Stimulated activated CD4-positive, alpha-beta T cell treated with anti-CD3 and anti-CD28 coated beads, Interleukin-12 subunit alpha, Interleukin-12 subunit beta, amount 100 ng/mL, for 48 hours (primary cell): Measurements from ENCODE around the gene ARSK.

Source experiments
- DNase-seq, 3 donors: peaks; one replicate each; pipeline ENCODE4 v3.0.0-alpha.2; 2020; ENCODE audit warnings: low read depth in 2 of 3, low spot score in 1 of 3

The ARSK gene

DNA sequence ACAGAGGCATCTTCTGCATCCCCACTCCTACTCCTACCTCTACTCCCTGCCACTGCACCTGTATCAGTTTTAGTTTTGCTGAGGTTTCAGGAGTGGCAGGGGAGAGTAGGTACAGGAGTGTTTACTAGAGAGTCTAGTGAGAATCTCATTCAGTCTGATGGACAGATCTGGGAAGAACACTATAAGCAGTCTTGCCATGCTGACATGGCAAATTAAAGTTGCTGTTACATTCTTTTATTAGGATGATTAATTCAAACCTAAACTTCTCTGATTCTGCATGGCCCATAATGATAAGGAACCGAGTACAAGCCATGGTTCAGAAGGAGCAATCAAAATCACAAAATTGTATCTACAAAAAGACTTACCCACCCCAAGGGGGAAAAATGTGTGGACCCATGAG, 7.4 kb downstream of the ARSK start:
- DNase-seq, result no peak

DNA sequence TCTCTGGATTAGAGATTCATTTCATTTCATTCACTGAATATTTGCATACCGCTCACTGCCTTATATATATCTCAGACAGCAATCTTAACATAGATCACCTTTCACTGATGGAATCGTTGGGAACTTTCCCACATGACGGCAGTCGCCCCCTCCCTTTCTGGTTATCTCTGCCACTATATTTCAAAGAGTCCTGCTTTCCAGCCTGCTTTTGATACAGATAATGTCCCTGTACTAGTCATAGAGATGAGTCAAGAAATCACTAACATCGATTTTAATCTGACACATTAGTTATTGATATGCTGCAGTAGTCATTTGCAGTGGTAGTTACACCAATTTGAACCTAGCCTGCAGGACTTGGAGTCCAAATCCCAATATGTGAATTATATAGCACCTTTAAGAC, 8.5 kb downstream of the ARSK start:
- no peak for DNase-seq

DNA sequence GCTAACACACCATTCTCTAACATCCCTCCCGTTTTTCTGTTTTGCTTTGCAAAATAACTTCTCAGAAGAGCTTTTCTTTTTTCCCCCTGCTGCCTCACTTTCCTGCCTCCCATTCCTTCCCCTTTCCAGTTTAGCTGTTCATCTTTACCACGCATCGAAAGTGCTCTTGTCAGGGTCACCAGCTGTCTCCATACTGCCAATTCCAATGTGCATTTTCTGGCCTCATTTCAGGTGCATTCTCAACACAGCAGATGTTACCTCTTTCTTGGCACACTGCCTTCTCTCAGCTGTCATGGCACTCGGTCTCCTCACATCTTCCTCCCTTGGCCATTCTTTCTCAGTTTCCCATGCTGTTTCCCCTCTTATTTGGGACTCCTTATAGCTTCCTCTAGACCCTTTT, 9.5 kb downstream of the ARSK start:
- no peak for DNase-seq

DNA sequence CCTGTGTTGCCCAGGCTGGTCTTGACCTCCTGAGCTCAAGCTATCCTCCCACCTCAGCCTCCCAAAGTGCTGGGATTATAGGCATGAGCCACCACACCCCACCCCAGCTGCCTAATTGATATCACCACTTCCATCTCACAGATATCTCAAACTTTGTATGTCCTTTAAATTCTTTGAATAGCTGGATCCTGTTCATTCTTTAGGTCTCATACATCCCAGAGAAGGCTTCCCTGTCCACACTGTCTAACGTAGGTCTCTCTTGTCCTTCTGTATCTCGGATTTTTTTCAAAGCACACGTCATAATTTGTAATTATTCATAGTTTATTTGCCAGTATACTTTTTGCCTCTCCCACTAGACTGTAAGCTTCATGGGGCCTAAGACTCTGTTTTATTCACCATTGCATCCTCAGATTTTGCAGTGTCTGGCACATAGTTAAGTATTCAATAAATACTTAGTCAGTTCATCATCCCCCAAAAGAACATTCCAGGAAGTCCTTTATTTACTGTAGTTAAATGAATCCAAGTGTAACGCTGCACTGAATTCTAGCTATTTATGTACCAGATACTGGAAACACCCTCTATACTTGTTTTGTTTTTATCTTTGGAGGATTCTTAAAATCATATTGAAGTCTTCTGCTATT, 10.5 kb downstream of the ARSK start:
- DNase-seq, result no peak

DNA sequence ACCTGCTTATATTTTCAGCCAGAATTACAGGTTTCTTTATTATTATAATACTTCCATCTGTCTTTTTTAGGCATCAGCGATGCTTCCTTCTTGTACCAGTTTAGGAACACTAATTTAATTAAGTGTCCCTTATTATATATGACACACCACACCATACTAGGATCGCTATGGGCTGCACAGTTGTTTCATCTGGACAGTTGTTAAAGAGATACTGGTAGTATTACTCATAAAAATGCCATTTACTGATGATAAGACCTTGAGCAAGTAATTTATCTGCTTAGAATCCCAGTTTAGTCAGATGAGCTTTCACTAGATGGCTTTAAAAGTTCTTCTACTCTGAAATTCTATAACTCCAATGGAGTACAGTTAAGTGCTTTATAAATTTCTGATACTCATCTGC, 17.1 kb downstream of the ARSK start:
- no peak for DNase-seq

DNA sequence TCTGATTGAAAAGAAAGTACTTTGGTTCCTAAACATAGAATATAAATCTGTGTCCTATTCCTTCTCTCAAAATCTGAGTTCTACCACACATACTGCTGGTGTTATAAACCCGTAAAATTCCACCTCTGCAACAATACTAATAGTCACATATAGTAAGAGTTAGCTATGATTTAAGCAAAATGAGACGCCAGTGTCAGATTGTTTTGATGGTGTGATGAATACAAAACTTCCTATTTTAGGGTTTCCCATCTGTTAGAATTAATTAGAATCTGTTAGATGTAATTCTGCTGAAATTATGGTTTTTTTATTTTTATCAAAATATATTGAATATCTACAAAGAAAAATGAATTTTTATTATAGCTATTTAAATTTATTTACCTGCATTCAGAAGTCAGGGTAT, 26.7 kb downstream of the ARSK start:
- DNase-seq, result no peak

DNA sequence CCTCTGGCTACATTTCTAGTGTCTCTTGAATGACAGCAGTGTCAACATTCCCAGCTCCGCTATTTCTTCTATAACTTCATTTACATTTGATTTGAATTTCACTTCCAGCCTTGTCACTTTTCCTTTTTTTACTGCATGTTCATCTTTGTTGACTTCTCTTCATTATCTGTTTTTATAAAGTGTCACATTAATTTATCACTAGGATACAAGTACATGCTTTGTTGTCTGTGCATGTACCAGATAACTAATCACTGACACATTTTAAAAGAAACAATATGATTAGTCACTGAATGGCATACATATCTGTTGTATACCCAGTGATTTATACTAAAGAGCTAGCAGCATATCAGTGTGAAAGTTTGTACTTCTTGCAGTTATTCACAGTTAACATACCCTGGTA, 29.1 kb downstream of the ARSK start:
- no peak for DNase-seq

DNA sequence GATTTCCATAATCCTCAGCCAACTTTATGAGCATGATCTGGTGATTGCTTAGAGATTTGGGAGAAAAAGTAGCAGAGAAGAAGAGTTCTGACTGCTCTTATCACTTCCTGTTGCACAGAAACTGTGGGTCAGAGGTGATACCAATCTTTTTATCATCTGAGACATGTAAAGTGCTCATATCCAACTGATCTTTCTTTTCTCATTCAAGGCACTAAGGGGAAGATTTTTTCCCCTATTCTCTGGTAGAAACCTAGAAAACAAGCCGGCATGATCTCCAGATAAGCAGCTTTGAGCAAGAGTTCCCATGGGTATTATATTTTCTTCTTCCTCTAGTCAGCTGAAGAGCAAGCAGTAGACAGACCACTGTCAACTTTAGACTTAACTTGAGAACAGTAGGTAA, 36.0 kb downstream of the ARSK start:
- DNase-seq, result no peak

DNA sequence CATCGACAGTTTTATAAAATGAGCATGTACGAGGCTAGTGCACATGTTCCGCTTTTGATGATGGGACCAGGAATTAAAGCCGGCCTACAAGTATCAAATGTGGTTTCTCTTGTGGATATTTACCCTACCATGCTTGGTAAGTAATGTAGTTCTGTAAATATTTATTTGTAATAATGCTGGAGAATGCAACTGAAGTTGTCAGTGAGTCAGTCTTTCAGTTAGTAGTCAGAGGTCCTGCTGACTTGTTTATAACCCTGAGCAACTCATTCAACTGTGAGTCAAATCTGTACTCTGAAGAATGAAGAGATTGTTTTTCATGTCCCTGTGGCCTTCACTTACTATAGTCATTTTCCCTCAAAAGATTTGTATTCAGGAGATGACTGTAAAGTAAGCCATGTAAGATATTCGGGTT, 36.6 kb downstream of the ARSK start:
- DNase-seq, result peak in 1 of 3 donors; percentile 2

DNA sequence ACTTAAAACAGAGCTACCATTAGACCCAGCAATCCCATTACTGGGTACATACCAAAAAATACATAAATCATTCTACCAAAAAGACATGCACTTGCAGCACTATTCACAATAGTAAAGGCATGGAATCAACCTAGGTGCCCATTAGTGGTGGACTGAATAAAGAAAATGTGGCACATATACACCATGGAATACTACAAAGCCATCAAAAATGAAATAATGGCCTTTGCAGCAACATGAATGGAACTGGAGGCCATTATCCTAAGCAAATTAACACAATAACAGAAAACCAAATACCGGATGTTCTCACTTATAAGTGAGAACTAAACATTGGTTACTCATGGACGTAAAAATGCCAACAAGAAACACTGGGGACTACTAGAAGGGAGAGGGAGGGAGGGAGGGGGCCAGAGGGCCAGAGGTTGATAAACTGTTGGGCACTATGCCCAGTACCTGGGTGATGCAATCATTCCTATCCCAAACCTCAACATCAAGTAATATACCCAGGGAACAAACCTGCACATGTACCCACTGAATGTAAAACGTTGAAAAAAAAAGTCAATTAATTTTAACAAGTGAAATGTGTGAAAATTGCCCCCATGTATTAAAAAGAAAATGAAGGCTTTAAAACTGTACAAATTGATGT, 40.5 kb downstream of the ARSK start:
- no peak for DNase-seq

DNA sequence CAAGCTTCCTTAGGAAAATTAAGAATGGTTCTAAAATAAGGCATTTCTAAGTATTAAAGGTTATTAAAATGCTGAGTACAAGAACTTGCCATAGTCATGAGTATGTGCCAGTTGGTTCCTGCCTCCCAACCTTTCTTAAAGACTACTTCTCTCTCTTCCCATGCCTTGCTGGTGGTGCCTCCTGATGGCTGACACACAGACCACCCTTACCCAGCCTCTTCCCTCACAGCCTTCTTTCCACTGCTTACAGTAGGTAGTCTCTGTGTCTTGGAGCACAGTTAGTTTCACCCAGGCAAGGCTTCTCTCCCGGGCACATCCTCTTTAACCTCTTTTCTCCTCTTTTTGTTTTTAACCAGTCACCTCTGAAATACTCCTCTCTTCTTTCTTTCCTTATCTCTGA, 44.4 kb downstream of the ARSK start:
- DNase-seq, result no peak

DNA sequence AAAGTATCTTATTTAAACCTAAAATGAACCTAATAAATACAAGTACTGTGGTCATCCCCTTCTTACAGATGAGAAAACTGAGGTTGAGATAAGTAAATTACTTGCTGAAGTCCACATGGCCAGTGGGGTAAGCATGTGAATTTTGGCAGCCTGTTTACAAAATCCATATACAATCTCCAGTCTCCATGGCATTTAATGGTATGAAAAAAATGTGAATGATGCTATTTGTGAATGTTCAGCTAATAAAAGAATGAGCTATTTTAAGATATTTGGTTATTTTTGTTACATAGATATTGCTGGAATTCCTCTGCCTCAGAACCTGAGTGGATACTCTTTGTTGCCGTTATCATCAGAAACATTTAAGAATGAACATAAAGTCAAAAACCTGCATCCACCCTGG, 45.7 kb downstream of the ARSK start:
- DNase-seq, result no peak

DNA sequence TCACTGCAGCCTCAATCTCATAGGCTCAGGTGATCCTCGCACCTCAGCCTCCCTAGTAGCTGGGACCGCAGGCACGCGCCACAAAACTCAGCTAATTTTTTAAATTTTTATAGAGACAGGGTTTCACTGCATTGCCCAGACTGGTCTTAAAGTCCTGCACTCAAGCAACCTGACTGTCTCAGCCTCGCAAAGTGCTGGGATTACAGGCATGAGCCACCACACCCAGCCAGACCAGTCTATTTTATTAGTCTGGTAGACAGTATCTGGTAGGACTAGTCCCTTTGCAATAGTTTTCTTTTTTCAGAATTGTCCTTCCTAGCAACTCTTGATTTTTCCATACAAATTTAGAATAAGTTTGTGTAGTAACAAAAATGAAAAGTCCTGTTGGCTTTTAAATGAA, 50.9 kb downstream of the ARSK start:
- DNase-seq, result no peak

DNA sequence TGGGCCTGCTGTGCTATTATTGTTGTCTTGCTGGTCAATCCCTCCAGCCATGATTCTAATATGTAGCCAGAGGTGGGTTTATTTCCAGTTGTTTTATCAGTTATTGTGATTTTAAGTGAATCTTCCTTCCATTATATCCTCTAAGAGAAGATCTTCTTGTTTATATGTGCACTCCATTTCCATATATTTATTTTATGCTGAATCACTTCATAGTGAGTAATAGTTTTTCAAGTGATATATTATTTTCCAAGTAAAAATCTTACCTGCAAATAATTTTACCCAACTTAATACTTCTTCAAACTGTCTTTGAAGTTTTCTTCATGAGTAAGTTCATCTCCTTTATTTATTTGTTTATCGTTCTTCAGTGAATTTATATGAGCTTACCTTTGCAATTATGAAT, 51.5 kb downstream of the ARSK start:
- DNase-seq, result no peak

DNA sequence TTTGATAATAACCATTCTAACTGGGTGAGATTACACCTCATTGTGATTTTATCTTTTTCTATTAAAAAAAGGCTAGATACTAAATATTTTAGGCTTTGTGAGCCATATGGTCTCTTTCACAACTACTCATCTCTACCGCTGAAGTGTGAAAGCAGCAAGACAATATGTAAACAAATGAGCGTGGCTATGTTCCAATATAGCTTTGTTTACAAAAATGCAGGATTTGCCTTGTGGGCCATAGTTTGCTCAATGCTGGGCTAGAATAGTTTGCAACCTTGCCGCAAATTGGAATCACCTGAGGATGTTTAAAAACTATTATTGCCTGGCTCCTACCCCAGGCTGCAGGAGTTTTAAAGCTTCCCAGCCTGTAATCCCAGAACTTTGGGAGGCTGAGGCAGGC, 54.8 kb downstream of the ARSK start:
- no peak for DNase-seq

DNA sequence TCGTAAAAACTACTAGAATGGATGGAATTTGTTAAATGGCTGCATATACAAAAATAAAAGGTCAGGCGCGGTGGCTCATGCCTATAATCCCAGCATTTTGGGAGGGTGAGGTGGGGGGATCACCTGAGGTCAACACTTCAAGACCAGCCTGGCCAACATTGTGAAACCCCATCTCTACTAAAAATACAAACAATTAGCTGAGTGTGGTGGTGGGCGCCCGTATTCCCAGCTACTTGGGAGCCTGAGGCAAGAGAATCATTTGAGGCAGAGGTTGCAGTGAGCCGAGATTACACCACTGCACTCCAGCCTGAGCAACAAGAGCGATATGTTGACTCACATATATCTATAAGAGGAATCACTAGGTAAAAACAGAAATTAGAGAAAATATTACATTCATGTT, 55.6 kb downstream of the ARSK start:
- no peak for DNase-seq

DNA sequence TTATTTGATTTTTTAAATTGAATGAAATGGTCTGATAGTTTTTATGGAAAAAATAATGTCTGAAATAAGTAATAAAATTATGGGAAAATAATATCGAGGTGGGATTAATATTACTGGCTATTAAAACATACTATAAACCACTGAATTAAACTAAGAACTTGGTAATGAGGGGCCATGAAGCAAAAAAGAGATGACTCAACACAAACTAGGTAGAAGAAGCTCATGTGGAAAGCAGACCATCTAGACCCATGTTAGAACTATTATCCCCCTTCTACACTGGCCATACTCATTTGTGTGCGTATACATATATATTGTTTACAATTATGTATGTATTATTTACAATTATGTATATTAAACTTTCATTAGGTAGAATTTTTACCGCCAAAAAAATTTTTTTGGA, 56.5 kb downstream of the ARSK start:
- DNase-seq, result no peak

DNA sequence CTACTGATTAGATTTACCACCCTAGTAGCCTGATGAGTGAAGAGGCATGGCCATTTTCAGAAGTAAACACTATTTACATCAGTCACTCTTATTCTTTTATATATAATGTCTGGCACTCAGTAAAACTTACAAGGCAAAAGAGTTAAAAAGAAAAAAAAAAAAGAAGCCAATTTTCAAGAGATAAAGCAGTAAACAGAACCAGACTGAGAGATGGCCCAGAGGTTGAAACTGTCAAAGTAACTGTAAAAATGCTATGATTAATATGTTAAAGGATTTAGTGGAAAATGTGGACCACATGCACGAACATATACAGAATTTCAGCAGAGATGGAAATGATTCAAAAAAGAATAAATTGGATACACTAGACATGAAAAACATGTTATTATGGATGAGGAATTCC, 58.6 kb downstream of the ARSK start:
- DNase-seq, result no peak

DNA sequence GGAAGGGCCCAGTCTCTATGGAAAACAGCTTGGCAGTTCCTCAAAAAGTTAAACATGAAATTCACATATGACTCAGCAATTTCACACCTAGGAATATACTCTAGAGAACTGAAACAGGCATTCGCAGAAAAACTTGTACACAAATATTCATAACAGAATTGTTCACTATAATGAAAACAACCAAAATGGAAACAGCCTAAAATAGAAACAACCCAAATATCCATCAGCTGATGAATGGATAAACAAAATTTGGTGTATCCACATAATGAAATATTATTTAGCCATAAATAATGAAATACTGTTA, 60.2 kb downstream of the ARSK start:
- no peak for DNase-seq

DNA sequence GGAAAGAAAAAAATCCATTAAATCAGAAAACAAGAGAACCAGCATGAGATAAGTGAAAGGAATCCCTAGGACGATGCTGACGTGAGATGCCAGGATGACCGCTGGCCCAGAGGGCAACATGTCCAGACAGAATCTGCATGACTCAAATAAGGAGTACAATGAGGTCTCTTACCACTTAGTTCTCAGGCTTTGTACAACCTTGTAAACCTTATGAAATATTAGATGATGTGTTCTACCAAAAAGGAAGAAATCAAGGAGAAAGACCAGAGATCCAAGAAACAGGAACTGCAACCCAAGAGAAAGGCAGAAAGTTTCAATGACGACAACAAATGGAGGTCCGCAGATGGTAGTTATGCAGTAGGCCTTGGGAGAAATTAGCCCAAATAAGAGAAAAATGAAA, 62.2 kb downstream of the ARSK start:
- DNase-seq, result no peak

DNA sequence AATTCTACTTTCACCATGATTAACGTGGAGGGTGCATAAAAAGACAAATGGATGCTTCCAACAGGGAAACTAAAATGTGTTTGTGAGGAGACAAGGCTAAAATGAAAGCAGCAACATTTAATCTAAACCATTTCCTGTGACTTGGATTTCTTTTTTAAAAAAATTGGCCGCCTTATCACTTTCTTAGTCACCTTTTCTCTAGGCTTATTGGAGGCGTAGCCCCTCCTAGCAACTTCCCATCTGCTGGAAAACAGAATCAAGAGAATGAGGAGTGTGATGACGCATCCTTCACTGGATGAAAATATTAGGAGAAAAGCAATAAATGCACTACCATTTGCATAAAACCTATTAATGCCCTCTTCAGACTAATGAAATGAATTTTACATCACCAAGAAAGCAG, 64.2 kb downstream of the ARSK start:
- no peak for DNase-seq

DNA sequence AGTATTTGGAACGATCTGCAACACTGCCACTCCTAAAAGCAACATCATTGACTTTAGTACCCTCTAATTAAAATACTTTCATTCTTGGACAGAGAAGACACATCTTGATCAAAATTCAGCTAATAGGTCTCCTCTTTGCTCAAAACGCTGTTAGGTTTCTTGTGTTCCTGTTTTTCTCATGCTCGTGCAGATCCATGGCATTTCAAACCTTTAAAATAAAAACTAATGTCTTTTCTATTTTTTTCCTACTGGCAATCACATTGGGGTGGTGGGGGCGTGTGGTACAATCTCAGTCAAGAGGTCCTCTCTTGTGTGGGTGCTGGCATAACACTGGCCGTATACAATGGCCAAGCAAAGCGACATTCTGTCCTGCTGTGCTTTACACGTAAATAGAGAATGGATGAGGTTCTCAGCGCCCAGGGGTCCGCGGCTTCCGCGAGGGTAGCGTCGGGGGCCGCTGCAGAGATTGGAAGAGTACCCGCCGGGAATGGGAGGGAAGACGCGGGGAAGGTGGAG, 64.7 kb downstream of the ARSK start:
- DNase-seq, result no peak
